Left forelimb (tissue), 1 donor: ENCODE results near the gene SMIM1.

Source experiments
- DNase-seq: peaks from one replicate; pipeline ENCODE4 v3.0.0-alpha.2; 2018; ENCODE audit warnings: low spot score

The SMIM1 gene

GRCh38 chr1:3822421-3822820, 49.9 kb downstream of the SMIM1 start:
- DNase-seq, result no peak

- DNase-seq, result no peak
Measured at GRCh38 chr1:3824650-3825049, 52.1 kb downstream of the SMIM1 start.

DNA sequence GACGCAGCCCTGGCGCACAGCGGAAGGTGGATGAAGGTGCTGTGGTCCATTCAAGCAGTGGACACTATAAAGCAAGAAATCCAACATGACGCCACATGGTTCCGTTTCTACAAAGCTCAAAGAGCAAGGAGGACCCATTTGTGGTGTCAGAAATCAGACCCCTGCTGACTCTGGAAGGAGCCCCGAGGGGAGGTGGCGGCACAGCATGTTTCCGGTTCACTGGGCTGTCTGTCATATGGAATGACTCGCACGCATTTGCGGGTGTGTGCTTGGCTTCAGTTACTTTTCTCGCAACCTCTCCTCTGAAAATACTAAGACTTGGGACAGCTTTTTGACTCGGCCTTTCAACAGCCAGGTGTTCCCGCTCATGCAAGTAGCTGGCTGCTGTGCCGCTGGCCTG, 52.8 kb downstream of the SMIM1 start:
- no peak for DNase-seq
